ENCODE results near the gene C11orf42. TPM values are rescaled to one million over a fixed set of nuclear protein-coding genes. Genes with fewer than 3 reads are reported as not detected.

The C11orf42 gene
- total RNA-seq, 2 donors from 2014 or later = not detected

GRCh38 chr11:6216501-6216900 lies 11.1 kb downstream of the C11orf42 start:
- intact Hi-C loops (cut with DNase I) = no loop called here
- no peak for DNase-seq (ENCODE audit: low spot score)

- no peak for DNase-seq (ENCODE audit: low spot score)
Measured at GRCh38 chr11:6217722-6218121, 12.4 kb downstream of the C11orf42 start.

GRCh38 chr11:6219359-6219758 lies 14.0 kb downstream of the C11orf42 start:
- intact Hi-C loops (cut with DNase I) = no loop called here
- DNase-seq (ENCODE audit: low spot score) = no peak

More at GRCh38 chr11:6217722-6218121, 12.4 kb downstream of the C11orf42 start:
- intact Hi-C loops (cut with DNase I) = no loop called here

GRCh38 chr11:6223854-6224253 lies 18.5 kb downstream of the C11orf42 start:
- DNase-seq (ENCODE audit: low spot score) = no peak
- intact Hi-C loops (cut with DNase I) = no loop called here

GRCh38 chr11:6224421-6224820 lies 19.1 kb downstream of the C11orf42 start:
- intact Hi-C loops (cut with DNase I) = no loop called here
- no peak for DNase-seq (ENCODE audit: low spot score)

GRCh38 chr11:6225024-6225423 lies 19.7 kb downstream of the C11orf42 start:
- DNase-seq (ENCODE audit: low spot score) = no peak
- intact Hi-C loops (cut with DNase I) = no loop called here

GRCh38 chr11:6225896-6226295 lies 20.5 kb downstream of the C11orf42 start:
- intact Hi-C loops (cut with DNase I) = no loop called here
- DNase-seq (ENCODE audit: low spot score) = no peak

- DNase-seq (ENCODE audit: low spot score) = no peak
- intact Hi-C loops (cut with DNase I) = no loop called here
Measured at GRCh38 chr11:6228520-6228919, 23.2 kb downstream of the C11orf42 start.

GRCh38 chr11:6229911-6230310 lies 24.6 kb downstream of the C11orf42 start:
- no peak for DNase-seq (ENCODE audit: low spot score)
- intact Hi-C loops (cut with DNase I) = loop anchor here in 1 of 2 donors (10.0 kb wide), 1 partner anchor 505 kb away; no protein-coding TSS in a partner anchor

GRCh38 chr11:6232899-6233298 lies 27.5 kb downstream of the C11orf42 start:
- no peak for DNase-seq (ENCODE audit: low spot score)
- intact Hi-C loops (cut with DNase I) = loop anchor here in 1 of 2 donors (10.0 kb wide), 1 partner anchor 502 kb away; no protein-coding TSS in a partner anchor

- DNase-seq (ENCODE audit: low spot score) = no peak
- intact Hi-C loops (cut with DNase I) = loop anchor here in 1 of 2 donors (10.0 kb wide), 1 partner anchor 501 kb away; no protein-coding TSS in a partner anchor
Measured at GRCh38 chr11:6233984-6234386, 28.6 kb downstream of the C11orf42 start.

- intact Hi-C loops (cut with DNase I) = loop anchor here in 1 of 2 donors (10.0 kb wide), 1 partner anchor 500 kb away; no protein-coding TSS in a partner anchor
- peak; percentile 100 for DNase-seq (ENCODE audit: low spot score)
Measured at GRCh38 chr11:6234387-6235107, 29.2 kb downstream of the C11orf42 start, which contains the start of gene FHIP1B. Gene FHIP1B (minus strand): TSS chr11:6234636. CDS start chr11:6224516, 10,120 bp downstream.

- intact Hi-C loops (cut with DNase I) = loop anchor here in 1 of 2 donors (10.0 kb wide), 1 partner anchor 498 kb away; no protein-coding TSS in a partner anchor
- no peak for DNase-seq (ENCODE audit: low spot score)
Measured at GRCh38 chr11:6237266-6237665, 31.9 kb downstream of the C11orf42 start.

GRCh38 chr11:6237761-6238302 lies 32.5 kb downstream of the C11orf42 start:
- no peak for DNase-seq (ENCODE audit: low spot score)
- intact Hi-C loops (cut with DNase I) = loop anchor here in 1 of 2 donors (10.0 kb wide), 1 partner anchor 497 kb away; no protein-coding TSS in a partner anchor

GRCh38 chr11:6238902-6239301 lies 33.5 kb downstream of the C11orf42 start, which contains the start of gene CNGA4:
Gene CNGA4 (plus strand): TSS chr11:6239089. CDS start chr11:6239207, 118 bp downstream.
- DNase-seq (ENCODE audit: low spot score) = no peak
- intact Hi-C loops (cut with DNase I) = loop anchor here in 1 of 2 donors (10.0 kb wide), 1 partner anchor 496 kb away; no protein-coding TSS in a partner anchor

- no peak for DNase-seq (ENCODE audit: low spot score)
- intact Hi-C loops (cut with DNase I) = no loop called here
Measured at GRCh38 chr11:6240139-6240538, 34.8 kb downstream of the C11orf42 start.

- intact Hi-C loops (cut with DNase I) = no loop called here
- DNase-seq (ENCODE audit: low spot score) = no peak
Measured at GRCh38 chr11:6240781-6241180, 35.4 kb downstream of the C11orf42 start.

- intact Hi-C loops (cut with DNase I) = no loop called here
- DNase-seq (ENCODE audit: low spot score) = no peak
Measured at GRCh38 chr11:6241316-6241715, 36.0 kb downstream of the C11orf42 start.

GRCh38 chr11:6245536-6245935 lies 40.2 kb downstream of the C11orf42 start:
- DNase-seq (ENCODE audit: low spot score) = no peak
- intact Hi-C loops (cut with DNase I) = no loop called here

GRCh38 chr11:6248248-6248647 lies 42.9 kb downstream of the C11orf42 start:
- intact Hi-C loops (cut with DNase I) = no loop called here
- DNase-seq (ENCODE audit: low spot score) = no peak

Measured in posterior vena cava (tissue), 2 donors.